ENCODE data around the gene ZDHHC5.

The ZDHHC5 gene, protein sequence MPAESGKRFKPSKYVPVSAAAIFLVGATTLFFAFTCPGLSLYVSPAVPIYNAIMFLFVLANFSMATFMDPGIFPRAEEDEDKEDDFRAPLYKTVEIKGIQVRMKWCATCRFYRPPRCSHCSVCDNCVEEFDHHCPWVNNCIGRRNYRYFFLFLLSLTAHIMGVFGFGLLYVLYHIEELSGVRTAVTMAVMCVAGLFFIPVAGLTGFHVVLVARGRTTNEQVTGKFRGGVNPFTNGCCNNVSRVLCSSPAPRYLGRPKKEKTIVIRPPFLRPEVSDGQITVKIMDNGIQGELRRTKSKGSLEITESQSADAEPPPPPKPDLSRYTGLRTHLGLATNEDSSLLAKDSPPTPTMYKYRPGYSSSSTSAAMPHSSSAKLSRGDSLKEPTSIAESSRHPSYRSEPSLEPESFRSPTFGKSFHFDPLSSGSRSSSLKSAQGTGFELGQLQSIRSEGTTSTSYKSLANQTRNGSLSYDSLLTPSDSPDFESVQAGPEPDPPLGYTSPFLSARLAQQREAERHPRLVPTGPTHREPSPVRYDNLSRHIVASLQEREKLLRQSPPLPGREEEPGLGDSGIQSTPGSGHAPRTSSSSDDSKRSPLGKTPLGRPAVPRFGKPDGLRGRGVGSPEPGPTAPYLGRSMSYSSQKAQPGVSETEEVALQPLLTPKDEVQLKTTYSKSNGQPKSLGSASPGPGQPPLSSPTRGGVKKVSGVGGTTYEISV

DNA sequence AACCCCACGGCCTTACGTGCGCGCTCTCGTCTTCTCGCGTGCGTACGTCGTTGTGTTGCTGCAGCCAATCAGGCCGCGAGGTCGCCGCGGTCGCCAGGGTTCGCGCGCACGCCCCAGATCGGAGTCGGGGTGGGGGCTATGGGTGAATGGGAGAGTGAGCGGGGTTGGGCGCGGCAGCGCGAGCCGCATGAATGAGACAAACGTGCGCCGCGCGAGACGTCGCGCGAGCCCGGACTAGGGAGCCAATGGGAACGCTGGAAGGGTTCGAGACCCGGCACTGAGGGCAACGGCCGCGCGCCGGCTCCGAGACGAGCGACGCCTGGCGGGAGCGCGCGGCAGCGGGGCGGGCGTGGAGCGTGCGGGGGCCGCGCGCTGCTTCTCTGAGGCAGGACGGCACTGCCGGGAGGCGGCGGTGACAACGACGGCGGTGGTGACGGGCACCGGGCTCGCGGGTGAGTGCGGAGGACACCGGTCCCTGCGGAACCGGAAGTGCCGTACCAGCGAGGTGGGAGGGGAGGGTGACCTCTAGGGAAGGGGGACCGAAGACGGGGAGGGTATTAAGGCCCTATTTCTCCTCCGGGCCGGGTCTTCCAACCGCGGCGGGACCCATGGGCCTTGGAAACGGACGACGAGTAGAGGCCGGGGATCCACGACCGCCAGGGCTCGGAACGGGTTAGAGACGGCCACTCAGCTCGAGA, at the start of gene ZDHHC5:
TSS of gene ZDHHC5 (plus strand) at position 379 of the 698 bp plus-strand sequence. CDS start 4,977 bp downstream, outside the sequence.
- DNase-seq, result peak; percentile 99

DNA sequence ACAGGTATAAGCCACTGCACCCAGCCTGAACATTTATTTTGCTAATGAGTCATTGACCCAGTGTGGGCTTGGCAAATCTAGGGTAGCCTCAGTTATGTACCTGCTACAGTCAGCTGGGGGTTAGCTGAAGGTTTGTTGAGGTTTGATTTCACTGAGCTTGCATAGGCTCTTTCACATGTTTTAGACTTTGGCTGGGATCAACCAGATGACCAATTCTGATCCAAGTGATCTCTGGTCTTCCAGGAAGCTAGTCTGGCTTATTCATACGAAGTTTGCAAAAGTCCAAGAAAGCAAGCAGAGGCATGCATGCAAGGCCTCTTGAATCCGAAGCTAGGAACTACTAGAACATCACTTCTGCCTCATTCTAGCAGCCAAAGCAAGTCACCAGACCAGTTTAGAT, 49.5 kb upstream of the ZDHHC5 start:
- no peak for DNase-seq

DNA sequence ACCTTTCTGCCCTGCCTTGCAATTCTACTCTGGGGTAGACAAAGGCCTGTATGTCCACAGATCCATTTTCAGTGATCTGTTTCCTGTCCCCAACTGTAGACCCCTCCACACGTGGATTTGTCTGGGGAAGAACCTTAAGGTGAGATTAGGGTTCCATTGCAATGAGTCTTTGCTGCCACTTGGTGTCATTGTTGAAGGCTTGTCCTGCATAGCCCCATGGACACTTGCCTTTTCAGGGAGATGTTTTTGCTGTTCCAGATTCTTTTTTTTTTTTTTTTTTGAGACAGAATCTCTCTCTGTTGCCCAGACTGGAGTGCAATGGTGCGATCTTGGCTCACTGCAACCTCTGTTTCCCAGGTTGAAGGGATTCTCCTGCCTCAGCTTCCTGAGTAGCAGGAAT, 48.6 kb upstream of the ZDHHC5 start:
- DNase-seq, result no peak

DNA sequence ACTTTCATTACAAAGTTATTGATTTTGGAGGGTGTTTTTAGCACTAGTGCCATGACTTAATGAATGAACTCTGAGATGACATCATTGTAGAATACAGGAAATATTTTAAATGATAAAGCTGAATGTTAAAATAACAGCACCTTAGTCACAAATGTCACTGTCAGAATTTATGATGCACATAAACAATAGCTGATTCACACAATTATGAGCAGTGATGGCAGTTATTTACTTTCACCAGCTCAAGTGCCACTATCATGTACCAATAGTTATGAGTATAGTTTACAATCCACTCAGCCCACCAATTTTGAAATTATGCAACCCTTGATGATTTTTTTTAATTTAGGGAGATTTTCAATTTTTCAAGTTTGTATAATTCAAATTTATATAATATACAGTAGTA, 47.4 kb upstream of the ZDHHC5 start:
- no peak for DNase-seq

DNA sequence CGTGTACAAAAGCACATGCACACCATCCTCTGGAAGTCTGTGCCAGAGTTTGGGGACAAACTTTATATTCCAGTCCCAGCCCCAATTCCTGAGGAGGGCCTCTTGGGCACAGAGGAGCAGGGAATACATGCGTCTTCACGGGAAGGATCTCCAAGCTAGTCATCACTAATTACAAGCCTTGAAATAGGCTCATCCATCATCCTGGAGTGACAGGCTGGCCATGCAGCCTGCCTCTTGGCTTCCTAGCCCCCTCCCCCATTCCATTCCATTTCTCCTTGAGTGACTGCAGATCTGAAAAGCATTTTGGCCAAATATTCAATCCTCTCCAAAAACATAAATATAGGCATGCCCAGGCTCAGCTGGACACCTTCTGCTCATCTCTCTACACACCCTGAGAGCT, 45.7 kb upstream of the ZDHHC5 start:
- DNase-seq, result no peak

DNA sequence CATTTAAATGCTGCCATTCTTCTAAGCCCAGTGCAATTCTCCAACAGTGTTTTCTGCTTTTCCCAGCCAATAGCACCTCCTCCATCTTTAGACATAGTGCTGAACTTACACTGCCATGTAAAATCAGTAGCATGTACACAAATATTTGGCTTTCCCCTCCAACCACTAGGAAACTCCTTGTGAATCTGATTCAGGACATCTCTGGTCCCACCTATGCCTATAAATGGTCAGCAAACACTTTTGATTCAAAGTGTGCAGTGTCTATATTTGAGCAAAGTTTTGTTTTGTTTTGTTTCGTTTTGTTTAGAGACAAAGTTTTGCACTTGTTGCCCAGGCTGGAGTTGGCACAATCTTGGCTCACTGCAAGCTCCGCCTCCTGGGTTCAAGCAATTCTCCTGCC, 43.0 kb upstream of the ZDHHC5 start:
- DNase-seq, result no peak

DNA sequence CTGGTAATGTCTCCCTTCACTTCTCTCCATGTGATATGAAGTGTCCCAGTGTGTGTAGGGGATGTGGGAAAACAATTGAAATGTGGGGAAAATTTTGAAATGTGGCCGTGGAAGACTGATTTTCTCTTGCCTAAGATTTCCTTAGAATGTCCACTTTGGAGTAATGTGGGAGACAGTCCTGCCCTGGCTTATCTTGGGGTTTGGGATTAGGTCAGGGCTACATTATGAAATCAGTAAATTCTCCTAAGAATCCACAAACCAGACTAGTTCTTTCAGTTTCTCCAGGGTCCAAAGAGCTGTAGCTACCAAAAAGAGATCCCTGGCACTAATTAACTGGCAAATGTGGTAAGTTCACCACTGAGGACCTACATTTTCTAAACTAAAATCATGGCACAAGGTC, 41.0 kb upstream of the ZDHHC5 start:
- no peak for DNase-seq

DNA sequence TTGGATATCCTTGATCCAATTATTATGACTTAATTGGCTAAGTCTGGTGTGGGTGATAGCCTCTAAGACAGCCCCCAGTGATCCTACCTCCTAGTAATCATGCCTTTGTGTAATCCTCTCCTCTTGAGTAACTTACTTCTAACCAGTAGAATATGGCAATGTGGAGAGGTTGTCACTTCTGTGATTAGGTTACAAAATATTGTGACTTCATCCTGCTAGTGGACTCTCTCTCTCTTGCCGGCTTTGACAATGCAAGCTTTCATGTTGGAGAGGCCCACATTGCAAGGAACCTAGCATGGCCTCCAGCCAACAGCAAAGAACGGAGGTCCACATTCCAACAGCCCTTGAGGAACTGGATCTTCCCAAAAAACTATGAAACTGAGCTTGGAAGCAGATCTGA, 37.7 kb upstream of the ZDHHC5 start:
- no peak for DNase-seq

DNA sequence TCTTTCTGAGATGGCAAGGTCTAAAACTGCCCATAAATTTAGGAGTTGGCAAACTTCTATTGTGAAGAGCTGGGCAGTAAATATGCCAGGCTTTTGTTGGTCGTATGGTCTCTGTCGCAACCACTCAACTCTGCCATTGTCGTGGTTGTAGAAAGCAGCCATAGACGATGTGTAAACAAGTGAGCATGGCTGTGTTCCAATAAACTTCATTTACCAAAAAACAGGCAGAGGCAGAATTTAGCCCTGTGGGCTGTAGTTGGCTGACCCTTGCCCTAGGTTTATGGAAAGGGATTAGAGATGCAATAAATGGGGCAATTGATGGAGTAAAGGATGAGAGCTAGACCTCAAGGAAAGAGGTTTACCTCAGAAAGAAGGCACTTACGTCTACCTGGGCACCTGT, 35.8 kb upstream of the ZDHHC5 start:
- DNase-seq, result no peak

DNA sequence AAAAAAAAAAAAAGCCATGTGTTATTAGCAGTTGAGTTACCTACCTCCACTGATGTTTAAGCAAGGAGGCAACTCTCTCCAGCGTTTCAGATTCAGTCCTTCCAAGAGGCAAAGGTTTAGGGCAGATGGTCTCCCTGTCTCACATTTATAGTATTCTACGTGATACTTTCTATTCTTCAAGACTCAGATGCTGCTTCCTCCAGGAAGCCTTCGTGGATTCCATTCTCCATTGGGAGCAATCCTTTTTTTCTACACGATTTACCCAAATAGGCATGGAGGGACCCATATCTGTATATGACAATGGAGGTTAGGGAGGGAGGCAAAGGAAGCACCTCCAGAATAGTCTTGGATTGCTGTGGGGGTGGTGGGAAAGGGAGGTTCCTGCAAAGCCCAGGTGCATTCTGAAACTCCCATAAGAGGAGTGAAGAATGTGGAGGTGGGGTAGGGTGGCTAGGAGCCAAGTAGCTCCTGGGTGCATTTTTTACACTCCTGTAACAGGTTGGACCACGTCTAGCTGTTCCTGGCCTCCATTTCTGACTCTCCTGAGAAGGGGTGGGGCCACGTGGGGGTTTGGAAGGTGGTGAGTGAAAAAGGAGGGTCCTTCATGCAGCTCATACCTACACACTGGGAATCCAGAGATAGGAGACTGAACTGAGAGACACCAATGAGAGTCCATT, 34.4 kb upstream of the ZDHHC5 start:
- DNase-seq, result no peak

DNA sequence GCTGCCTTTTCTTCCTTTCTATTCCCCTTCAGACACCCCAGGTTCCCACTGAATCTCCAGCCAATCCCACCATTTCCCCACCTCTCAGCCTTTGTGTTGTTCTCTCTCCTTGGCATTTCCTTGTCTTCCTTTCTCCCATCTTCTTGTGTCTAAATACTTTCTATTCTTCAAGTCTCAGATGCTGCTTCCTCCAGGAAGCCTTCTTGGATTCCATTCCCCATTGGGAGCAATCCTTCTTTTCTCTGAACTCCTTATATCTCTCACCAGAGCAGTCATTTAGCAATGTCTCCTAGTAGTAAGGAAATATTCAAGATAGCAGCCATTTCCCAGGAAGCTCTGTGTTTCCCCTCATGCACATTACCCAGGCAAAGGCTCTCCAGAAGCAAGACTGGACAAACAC, 33.6 kb upstream of the ZDHHC5 start:
- DNase-seq, result no peak

DNA sequence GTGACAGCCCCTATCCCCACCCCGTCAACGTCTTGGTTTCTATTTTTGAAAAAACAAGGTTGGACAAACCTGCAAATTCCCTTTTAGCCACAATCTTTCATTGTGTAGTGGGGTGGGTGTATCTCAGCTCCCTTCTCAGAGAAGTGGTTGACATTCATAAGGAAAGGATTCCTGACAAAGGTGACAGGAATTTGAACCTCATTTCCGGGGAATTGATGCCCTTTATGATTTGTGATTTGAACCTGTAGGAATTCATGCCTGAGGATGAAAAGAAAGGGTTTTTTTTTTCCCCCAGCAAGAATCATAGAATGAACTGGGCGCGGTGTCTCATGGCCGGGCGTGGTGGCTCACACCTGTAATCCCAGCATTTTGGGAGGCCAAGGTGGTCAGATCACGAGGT, 32.7 kb upstream of the ZDHHC5 start:
- no peak for DNase-seq

DNA sequence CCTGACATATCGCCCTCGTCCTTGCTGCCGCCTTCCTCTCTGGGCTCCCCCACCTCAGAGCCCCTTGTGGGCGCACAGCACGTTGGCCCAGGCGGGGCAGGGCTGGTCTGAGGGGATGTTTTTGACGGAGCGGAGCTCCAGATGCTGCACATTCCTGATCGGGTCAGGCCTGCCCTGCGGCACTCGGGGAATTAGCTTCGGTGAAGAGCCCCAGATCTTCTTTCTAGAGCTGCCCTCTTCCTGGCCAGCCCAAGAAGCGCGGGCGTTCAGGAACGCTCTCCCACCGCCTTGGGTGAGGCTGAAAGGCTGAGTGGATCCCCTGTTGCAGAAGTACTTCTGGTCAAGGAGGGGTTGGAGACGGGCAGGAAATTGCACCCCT, 30.3 kb upstream of the ZDHHC5 start:
- no peak for DNase-seq

DNA sequence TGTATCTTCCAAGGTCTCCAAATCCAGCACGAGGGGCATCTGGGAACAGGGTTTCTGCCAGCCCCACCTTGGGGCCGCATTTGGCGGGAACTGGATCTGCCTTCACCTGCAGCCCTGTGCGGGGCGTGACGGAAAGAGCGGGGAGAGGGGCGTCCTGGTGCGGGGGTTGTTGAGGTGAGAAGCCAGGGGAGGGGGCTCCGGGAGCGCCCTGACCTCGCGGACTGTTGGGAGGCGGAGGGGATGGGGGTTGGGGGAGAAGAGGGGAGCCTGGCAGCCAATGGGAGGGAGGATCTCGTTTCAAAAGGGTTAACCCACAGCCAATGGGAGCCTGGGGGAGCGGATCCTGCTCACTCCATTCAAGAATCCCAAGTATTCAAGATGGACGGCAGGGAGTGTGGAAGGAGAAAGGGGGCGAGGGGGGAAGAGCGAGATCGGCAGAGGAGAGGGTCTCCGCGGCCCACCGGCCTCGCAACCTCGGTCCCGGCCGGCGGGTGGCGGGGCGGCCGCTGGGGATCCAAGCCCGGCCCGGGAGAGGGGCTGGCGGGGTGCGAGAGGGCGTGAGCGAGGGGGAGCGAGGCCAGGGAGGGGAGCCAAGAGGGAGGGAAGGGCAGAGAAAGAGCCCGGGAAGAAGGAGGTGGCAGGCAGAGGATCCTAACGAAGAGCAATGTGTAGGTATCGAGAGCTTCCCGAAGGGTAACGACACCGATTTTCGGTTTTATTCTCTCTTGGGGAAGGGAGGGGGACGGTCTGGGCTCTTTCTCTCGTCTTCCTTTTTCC, 29.7 kb upstream of the ZDHHC5 start:
- DNase-seq, result peak; percentile 77

DNA sequence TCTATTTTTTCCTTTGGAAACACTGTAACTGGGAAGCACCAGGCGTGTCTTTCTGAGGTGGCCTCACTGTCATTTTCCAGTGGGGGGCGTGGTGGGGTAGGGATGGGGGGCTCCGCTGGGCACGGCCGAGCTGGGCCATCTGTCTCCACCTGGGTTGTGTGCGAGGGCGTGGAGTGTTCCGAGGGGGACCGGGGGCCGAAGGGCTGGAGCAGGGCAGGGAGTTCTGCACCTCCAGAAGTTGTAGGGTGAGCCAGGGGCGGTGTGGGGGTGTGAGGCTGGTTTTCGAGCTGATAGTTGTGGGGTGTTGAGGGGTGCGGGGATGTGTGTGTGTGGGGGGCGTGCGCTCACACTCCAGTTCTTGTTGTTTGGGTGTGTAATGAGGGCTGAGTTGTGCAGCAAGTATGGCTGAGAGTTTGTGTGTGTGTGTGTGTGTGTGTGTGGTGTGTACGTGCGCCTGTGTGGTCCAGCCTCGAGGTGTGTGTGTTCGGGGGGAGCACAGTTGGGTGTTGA, 29.0 kb upstream of the ZDHHC5 start:
- DNase-seq, result no peak

DNA sequence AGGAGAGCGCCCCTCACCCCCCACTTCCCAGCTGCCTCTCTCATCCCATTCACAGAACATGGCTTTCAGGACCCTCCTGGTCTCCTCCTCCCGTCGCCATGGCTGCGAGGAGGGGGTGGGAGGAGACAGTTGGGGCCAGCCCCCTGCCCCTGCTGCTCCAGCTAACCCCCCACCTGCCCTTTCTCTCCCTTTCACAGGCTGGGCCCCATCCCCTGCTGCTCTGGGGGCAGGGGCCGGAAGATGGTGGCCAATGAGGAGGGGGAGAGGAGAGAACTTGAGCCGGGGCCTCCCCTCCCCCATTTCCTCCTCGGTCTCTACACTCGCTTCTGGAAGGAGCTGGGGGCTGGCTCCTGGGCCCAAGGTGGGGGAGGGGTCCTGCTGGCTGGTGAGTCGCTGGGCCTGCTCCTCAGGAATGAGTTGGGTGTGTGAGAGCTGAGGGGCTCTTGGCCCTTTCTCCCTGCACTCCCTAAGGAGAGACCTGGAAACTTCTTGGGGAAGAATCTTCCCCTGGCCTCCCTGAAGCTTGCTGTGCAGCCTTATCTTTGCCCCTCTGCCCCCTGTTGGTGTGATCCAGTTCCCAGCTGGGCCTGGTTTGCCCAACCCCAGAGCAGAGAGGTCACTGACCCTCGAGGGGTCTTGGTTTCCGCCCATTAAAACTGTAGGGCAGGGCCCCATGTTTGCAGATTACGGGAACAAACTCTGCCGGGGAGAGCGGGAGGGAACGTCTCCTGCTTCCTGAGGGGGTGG, 28.4 kb upstream of the ZDHHC5 start:
- no peak for DNase-seq

DNA sequence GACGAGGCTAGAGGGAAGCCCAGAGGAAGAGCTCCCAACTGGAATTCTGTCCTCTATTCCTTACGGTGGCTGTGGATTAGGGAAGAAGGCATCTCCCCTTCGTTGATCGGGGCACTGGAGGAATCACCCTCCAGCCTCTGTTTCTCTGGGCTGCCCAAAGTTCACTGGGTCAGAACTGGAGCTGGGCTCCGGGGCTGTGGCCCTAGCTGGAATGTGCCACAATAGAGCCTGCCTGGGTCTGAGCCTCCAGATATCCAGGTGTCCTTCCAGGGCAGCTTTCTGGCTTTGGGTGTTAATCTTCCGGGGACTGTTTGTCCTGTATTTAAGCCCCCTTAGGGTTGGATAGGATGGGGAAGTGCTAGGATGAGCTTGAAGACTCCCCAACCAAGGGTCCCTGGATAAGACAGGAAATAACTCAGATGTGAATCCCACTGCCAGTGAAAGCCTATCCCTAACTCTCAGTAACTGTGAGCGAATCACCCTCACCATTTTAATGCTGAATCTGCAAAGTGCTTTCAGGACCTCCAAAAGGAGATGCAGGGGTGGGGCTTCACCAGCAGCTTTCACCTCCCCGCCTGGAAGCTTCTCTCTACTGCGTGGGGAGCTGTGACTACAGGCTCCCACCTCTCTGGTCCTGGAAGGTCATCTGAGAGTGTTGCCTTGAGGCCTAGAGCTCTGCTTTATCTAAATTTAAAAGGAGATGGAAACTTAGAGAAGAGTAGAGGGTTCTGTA, 27.7 kb upstream of the ZDHHC5 start:
- DNase-seq, result no peak

DNA sequence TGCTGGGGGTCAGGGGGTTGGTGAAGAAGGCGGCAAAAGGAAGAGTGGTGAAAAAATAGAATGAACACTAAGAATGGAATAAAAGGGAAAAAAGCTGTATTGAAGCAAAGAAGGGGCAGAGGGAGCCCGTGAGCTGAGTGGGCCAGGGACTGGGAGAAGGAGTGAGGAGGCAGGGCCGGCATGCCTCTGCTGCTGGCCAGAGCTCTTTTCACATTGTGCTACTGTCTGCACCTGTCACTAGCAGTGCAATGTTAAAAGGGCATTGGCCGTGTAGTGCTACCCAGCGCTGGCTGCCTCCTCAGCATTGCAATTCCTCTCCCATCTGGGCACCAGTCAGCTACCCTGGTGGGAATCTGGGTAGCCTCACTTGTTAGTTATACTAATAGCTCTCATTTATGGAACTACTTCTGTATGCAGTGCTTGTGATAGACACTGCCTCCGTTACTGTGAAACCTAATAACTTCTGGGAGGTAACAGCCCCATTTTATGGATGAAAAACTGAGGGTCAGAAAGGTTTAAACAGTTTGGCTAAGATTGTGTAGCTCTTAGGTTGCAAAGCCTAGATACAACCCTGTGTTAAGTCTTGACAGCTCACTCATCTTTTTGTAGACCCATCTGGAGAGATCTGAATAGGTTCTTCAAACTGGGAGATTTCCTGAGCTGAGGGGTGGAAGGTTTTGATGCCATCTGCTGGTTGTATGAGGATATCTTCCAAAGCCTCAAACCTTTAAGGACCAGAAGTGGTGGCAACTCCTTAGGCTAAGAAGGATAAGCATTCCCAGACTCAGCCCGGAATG, 26.7 kb upstream of the ZDHHC5 start:
- DNase-seq, result peak; percentile 31

DNA sequence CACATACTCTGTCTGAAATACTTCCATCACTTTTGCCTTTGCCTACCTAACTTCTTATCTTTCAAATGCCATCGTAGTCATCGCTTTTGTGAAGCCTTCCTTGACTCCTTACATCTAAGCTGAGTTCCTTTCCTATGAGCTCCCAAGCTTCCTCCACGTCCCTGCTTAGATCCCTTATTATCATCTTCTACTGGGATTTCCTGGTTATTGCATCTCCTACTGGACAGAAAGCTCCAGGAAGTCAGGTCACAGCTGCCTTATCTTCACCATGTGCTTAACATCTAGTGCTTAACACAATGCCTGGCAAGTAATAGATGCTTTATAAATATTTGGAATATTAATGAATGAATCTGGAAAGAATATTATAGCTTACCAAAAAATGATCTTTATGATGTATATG, 24.1 kb upstream of the ZDHHC5 start:
- DNase-seq, result no peak
